NAMALWA (cell line): ENCODE measurements around the gene B3GNT9.

Source experiments
- DNase-seq: peaks from one replicate; pipeline ENCODE4 v3.0.0-alpha.2; 2015; ENCODE audit warnings: low spot score

B3GNT9 gene

DNA sequence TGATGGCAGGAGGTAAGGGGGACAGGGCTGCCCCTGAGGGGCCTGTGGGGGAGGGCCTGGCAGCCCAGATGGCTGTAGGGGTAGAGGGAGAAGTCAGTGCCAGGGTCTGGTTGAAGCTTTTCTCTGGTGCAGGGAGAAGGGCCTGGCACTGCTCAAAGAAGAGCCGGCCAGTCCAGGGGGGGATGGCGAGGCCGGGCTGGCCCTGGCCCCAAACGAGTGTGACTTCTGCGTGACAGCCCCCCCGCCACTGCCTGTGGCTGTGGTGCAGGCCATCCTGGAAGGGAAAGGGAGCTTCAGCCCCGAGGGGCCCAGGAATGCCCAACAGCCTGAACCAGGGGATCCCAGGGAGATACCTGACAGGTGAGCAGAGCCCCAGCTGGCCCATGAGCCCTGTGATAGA is 16.8 kb upstream of the B3GNT9 start:
- no peak for DNase-seq

DNA sequence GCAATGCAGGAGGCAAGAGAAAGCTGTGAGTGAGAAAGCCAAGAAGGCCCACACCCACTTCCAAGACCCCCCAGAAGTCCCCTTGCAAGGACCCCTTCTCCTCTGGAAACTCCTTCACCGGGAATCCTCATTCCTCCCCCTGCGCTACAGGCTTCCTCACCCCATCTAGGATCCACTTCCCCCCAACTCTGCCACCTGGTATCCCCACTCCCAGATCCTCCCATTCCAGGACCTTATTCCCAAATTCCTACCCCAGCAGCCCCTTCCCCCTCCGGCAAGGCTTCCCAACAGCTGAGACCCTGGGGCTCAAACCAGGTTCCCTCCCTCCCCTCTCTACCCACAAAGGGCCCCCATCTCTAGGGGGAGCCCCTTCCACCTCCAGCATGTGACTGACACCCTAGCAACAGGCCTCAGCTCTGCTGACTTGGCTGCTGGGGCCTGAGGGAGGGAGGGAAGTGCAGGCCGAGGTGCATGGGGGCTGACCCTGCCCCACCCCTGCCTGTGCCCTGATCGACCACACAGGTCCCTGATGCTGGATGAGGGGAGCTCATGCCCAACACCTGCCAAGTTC is 15.9 kb upstream of the B3GNT9 start:
- peak; percentile 41 for DNase-seq

DNA sequence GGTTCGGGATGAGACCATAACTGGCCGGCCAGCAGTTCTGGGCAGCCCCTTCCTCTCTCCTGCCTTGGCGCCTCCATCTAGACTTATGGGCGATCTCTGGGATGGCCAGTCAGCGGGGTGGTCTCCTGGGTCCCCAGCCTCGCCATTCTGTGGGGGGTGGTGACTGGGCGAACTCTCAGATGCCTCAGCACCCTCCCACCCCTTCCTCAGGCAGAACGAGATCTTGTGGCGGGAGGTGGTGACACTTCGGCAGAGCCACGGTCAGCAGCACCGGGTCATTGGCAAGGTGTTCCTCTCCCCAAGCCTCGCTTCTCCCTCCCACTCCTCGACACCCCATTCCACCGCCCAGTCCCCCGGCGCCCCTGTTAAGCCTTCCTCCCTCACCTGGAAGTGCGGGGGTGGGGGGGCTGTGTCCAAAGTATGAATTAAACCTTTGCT is 15.3 kb upstream of the B3GNT9 start:
- DNase-seq, result no peak

DNA sequence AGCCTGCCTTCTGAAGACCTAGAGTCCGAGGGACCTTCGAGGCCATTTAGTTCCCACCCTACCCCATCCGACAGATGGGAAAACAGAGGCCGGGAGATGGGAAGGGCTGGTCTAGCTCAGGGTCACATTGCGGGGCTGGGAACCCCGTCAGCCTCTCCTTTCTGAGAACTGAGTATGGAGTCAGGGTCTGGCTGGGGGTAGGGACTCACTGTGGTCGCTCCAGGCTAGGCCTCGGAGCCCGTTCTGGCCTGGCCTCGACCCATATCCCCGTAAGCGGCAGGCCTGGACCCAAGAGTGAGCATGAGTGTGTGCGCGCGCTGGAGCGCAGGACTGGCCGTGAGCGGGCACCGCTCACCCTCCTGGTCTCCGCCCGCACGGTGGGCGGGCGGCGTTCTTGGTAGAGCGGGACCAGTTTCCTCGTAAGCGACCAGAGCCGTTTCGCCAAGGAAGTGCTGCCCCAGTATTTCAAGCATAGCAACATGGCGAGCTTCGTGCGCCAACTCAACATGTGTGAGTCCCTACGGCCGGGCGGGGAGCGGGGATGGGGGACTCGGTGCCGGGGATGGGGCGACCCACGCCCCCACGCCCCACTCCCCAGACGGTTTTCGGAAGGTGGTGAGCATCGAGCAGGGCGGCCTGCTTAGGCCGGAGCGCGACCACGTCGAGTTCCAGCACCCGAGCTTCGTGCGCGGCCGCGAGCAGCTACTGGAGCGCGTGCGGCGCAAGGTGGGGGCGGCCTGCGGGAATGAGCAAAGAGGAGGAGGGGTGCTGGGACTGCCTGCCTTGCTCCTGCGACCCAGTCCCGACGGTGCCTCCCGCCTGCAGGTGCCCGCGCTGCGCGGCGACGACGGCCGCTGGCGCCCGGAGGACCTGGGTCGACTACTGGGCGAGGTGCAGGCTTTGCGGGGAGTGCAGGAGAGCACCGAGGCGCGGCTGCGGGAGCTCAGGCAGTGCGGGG is 14.6 kb upstream of the B3GNT9 start:
- no peak for DNase-seq

DNA sequence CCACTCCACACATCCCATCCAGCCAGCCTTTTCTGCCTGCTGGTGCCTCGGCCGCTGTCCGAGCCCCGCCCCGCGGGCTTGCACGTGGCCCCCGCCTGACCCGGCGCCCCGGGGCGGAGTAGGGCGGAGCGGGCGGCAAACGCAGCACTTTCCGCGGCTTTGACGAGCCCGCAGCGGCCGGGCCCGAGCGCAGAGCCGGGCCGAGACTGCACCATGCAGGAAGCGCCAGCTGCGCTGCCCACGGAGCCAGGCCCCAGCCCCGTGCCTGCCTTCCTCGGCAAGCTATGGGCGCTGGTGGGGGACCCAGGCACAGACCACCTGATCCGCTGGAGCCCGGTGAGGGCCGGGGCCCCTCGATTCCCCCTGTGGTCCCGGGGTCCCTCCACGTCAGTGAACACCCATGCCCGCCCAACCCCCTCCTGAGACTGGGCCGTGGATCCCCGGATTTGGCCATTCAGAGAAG is 13.8 kb upstream of the B3GNT9 start, which contains the start of gene HSF4:
Gene HSF4 (plus strand): TSS at position 147 of the 463 bp plus-strand sequence. CDS start 67 bp downstream, at position 214.
- DNase-seq, result no peak

DNA sequence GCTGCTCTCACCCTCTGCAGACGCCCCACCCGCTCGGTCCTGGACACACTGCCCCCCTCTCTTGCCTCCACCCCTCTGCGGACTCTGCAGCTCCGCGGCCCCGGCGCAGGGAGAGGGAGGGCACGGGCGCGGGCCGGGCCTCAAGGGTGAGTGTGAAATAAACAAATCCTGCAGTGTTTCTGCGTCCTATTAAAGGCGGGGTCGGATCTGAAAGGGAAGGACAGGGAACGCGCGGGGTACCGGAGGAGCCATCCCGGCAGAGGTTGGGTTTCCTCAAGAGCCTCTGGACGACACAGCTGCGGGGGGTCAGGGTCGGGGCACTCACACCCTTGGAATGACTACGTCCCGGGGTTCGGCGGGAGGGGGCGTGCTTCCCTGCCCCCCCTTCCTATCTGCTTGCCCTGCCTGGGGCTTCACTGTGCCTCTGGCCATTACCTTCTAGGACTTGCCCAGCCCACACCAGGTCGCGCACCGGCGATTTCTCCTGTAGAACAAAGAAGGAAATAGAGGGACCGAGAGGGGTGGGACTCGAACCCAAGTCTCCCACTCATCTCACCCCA is 13.3 kb upstream of the B3GNT9 start:
- no peak for DNase-seq

DNA sequence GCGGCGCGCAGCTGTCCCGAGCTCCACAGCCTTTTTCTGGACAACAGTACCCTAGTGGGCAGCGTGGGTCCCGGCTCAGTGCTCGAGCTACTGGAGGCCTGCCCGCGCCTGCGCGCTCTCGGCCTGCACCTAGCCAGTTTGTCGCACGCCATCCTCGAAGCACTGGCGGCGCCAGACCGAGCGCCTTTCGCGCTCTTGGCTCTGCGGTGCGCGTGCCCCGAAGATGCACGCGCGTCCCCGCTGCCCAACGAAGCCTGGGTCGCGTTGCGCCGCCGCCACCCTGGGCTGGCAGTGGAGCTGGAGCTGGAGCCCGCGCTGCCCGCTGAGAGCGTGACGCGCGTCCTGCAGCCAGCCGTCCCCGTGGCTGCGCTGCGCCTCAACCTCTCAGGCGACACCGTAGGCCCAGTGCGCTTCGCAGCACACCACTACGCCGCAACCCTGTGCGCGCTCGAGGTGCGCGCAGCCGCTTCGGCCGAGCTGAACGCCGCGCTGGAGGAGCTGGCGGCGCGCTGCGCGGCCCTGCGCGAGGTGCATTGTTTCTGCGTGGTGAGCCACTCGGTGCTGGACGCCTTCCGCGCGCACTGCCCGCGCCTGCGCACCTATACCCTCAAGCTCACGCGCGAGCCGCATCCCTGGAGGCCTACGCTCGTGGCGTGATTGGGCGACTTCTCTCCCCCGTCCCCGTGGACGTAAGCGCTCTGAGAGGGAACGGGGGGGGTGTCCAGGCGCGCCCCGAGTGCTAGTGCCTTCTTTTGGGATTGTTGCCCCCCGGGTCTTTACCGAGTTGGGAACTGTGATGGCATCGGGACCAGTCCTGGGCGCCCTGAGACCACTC is 12.6 kb upstream of the B3GNT9 start:
- DNase-seq, result no peak

DNA sequence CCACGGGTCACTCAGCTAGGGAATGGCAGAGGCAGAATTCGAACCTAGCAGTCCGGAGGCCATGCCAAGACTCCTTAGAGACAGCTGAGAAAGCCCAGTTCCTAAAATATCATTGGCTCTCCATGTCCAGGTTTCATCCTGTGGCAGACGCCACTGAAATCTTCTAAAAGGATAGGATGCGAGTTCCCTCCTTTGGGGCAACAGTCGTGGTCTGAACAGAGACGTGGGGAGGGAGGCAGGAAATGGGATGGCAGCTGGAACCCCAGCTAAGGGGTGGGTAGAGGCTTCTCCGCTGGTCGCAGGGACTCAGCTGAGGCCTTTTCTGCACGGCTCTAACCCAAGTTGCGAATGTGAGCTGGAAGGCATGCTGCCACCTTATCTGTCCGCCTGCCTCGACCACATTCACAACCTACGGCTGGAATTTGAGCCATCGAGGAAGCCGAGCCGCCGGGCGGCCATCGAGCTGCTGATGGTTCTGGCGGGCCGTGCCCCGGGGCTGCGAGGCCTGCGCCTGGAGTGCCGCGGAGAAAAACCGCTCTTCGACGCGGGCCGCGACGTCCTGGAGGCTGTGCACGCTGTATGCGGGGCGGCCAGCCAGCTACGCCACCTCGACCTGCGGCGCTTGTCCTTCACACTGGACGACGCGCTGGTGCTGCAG is 11.8 kb upstream of the B3GNT9 start:
- DNase-seq, result peak; percentile 19

DNA sequence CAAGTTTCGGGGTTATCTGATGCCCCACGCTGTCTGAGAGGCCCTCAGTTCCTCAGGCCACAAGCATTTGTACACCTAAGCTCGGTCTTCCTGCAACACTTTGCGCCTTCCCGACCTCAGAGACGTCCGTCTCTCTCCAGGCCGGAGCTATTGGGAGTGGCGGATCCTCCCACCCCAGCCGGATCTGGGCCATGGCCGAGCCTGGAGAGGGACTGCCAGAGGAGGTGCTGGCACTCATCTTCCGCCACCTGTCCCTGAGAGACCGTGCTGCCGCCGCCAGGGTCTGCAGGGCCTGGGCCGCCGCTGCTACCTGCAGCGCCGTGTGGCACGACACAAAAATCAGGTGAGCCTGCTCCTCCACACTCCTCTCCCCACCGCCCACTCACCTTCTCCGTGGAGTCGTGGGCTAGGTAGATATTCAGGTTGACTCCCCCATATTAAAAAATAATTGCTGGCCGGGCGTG is 10.8 kb upstream of the B3GNT9 start:
- no peak for DNase-seq

DNA sequence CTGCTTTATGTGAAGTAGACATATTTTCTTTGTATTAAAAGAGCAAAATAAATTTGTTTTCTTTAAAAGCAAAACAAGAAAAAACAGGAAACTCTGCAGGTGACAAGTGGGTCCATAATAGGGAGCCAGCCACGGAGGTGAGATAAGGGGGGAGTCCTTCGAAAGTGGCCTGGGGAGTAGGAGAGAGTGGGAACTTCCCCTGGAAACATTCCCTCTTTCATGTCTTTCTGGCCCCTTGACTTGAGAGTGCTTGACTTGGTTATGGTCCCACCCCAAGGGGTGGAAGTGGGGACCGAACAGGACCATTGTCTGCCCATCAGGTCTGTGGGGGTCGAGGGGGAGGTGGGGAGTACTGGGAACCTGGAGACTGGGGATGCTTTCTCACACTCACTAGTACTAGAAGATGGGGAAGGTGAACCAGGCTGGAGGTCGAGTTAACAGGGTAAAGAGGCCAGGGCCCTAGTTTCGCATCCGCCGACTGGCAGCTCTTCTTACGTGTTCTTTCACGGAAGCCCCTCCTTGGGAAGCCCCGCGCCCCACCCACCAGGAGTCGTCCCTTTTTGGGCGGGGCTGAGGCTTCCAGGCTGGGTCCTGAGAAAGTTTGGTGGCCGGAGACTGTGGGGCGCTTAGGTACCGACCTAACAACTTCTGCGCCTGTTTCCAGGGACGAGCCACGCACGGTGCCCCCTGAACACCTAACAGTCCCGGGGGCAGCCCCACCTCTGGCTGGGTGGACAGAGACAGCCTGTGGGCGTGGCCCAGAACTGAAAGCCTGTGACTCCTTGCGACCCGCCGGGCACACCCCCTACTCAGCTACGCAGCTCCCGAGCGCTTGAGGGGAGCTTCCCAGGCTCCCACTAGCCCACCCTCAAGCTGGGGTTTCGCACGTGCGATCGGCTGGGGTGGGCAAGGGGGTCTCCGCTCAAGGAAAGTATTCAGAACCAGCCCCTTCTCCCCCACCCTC is 8.1 kb upstream of the B3GNT9 start:
- peak; percentile 81 for DNase-seq

DNA sequence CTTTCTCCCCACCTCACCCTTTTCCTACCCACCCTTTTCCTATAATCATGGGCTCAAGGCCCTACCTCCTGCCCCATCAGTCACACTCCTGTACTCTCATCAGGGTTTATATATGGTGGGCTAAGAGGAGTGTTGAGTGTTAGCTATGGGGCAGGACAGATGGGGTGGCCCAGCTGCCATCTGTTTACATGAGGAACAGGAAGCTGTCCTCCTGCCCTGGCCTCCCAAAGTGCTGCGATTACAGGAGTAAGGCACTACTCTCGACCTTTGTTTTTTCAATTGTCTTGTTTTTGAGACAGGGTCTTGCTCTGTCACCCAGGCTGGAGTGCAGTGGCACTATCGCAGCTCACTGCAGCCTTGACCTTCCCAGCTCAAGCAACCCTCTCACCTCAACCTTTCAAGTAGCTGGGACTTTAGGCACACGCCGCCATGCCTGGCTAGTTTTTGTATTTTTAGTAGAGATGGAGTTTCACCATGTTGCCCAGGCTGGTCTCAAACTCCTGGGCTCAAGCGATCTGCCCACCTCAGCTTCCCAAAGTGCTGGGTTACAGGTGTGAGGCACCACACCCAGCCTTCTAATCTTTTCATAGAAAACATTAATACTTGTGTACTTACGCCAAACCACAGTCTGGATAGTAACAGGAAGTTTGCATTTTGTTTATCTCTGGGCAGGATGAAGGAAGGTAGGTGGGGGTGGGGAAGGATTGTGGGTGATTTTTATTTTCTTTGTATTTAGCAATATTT is 7.3 kb upstream of the B3GNT9 start:
- no peak for DNase-seq

DNA sequence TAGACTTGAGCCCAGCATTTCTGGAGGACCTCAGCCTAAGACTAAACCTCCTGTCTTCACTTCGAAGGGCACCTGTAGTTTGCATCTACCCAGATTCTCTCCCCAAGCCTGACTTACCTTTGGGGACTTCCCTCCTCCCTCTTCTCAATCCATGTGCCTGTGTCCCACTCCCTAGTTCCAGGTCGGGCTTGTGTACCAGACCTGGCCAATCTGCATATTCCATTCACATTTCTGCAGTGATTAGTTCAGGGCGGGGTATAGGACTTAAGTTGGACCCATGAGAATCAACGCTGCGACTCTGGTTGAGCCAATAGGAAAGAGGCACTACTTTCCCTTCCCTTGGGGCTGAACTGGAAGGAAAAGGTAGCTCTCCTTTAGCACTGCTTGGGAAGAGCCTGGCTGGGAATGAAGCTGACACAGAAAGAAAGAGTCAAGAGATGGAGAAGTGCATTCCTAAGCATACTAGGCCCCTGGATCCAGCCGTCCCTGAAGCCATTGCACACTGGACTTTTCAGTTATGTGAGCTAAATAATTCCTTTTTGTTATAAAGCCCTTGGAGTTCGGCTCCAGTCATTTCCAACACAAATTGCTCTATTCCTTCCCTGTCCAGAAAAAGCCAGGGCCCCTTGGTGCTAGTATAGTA is 6.4 kb upstream of the B3GNT9 start:
- no peak for DNase-seq

DNA sequence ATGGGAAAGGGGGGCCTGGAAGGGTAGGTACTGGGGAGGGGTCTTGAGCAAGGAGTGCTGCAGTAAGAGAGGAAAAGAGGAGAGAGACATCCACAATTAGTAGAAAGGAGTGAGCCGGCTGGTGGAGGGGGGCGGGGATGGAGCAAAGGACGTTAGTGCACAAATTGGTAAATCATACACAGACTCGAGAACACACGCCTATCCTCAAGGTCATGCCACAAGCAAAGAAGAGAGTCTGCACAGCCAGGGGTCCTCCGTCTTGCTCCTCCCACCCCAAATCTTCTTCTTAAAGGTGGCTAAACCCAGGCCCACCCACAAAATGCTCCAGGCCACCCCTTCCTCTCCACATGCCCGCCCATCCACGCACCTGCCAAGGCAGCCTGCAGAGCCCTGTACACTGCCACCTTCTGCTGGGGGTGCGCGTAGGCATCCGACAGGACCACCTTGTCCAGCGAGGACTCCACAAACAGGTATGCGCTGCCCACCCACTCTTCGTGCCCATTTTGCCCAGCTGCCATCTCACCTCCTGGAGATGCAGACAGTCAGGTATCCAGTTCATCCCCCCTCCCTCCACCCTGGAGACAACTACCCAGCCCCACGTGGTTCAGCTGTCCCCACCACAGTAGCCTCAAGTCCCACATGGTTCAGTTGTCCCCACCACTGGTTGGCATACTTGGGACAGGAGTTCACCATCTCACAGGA is 5.5 kb upstream of the B3GNT9 start:
- peak; percentile 31 for DNase-seq

DNA sequence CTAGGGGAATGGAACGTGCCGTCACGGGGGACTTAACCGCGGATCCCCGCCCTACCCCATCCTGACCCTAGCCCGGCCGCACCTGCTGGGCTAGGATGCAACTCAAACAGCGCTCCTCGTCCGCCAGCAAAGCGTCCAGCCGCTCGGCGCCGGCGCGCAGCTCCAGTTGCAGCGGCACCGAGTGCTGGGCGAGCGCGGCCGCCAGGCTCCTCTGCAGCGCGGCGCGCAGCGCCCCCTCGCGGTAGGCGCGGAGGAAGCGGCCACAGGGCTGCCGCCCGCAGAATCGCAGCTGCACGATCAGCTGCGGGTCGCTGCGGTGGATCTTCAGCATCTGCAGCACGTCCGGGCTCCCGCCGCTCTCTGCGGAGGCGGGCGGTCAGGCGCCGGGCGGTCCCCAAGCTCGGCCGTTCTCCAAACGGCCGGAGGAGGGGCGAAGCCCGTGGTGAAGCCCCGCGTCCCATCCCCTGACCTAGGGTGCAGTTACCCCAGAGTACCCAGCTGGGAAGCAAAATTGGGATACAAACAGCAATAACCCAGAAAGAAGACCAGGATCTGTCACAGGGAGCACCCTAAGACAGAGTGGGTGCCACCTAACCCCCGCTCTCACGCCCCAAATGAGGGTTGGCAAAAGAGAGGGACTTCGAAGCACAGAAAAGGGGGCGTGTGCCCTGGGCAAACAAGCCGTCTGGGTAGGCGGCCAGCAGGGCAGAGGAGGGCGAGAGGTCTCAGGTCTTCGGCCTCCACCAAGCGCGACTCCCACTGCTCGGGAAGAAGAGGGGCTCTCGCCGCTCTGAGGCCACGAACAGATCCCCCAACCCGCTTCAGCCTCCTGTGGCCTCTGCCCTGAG is 4.7 kb upstream of the B3GNT9 start:
- DNase-seq, result peak; percentile 88

DNA sequence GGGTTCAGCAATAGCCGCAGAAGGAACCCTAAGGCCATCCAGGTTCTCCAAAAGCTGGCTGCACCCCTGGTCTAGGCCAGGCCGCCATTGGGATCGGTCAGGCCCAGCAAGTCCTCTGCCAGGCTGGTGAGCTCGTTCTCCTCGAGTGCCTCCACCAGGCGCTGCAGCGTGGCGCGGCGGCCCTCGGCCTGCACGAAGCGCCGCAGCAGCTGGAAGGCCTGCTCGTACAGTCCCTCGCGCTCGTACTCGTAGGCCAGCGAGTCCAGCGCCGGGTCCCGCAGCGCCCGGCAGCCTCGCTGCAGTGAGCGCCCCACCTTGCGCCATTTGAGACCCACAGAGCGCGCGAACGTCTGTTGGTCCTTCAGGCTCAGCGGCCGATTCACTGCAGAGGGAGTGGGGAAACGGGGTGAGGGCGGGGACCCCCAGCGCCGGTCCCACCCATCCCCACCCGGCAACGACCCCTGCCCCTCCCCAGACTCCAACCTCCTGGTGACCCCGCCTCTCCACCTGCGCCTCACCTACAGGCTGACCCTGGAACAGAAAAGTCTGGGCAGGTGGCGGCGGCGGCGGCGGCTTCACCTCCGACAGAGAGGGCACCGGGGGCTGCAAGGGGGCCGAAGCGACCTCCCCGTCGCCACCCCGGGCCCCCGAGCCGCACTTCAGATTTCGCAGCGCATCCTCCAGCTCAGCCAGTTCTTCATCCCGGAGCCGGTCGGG is 3.9 kb upstream of the B3GNT9 start:
- DNase-seq, result no peak

DNA sequence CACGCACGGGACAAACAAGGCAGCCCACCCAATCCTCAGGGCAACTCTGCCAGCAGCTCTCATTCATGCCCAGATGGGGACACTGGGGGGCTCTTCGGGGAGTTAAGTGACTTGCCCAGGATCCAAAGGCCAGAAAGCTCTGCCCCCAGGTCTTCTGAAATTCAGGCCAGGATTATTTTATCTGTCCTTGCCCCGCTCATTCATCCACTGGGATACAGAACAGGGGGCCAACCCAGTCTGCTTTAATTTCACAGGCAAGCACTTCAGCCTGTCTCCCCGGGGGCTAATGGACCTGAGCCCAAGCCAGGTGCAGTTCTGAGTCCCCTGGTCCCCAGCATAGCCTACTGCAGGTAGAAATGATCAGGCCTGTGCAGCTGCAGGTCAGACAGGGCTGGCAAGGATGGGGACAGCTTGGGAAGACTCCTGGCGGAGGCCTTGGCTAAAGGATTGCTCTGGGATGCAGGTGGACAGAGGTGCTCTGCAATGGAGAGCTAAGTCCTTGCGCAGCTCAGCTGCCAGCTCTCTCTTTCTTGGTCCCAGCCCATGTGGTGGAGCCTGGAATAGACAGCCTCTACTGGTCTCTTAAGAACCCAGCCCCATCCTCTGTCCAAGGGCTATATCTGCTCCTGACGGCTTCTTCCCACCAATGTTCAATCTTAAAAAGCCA is 766 bp upstream of the B3GNT9 start:
- DNase-seq, result no peak
